HCT116 (cell line): ENCODE measurements around the gene CCDC40. TPM values are rescaled to one million over a fixed set of nuclear protein-coding genes. Genes with fewer than 3 reads are reported as not detected.

Experiments
- ATAC-seq: fragments of 200-7000 bp; cut with Tn5 transposase; 2 replicates; pipeline ENCODE4 v1.9.1; 2020; ENCODE audit warnings: mild to moderate bottlenecking, moderate library complexity
- BruUV-seq: library from RNA; stranded (reverse); fragments of 400-500 nt; replicated peaks from 2 replicates; lab custom pipeline; 2021; lab: Mats Ljungman, UMichigan
- CTCF ChIA-PET: fragments of 300-600 bp; sonication (Branson Sonifier 250); formaldehyde crosslinking; loops from one replicate; lab custom pipeline; 2021; ENCODE audit warnings: antibody characterized with exemption; lab: Charles Lee
- POLR2A ChIA-PET: fragments of 300-600, 350-600 bp; sonication (Branson Sonifier 250); formaldehyde crosslinking; loops from one replicate; lab custom pipeline; 2021; ENCODE audit warnings: antibody characterized with exemption; lab: Charles Lee
- RAD21 ChIA-PET, 2 experiments: fragments of 300-600 bp; sonication (Branson Sonifier 250); formaldehyde crosslinking; loops; one replicate each; lab custom pipeline; 2023; ENCODE audit warnings: low total read pairs in 2 of 2; ENCODE audit not compliant: uncharacterized antibody in 2 of 2, unreplicated experiment in 2 of 2, low non-redundant PET in 1 of 2; lab: Charles Lee
- DNase-seq: peaks from one replicate; pipeline ENCODE4 v3.0.0-alpha.2; 2010; ENCODE audit warnings: low read depth, low spot score
- H2AFZ ChIP-seq: fragments of 200-600 bp; shearing (Covaris generic), sonication (generic); 2 replicates; pipeline ENCODE4 v1.6.1; 2017; ENCODE audit warnings: low read depth, mixed run types, mixed read lengths, antibody characterized with exemption, low read length; ENCODE audit not compliant: poor library complexity, severe bottlenecking
- H3K27ac ChIP-seq: 2 replicates; pipeline ENCODE4 v1.5.1; 2012; ENCODE audit warnings: low read depth, low read length
- H3K27me3 ChIP-seq: fragments of 200-600 bp; sonication (generic); 2 replicates; pipeline ENCODE4 v1.6.1; 2016; ENCODE audit warnings: mixed run types, low read length, mixed read lengths; ENCODE audit not compliant: insufficient read depth
- H3K36me3 ChIP-seq, 2 experiments: fragments of 200-500 bp in 1 of 2; fragments of 200-600 bp in 1 of 2; sonication (Bioruptor generic) in 1 of 2; sonication (generic) in 1 of 2; 2 replicates each; pipeline versions ENCODE4 v1.5.1 to v1.6.1; 2014 to 2016; ENCODE audit warnings: low read length in 2 of 2, inconsistent platforms in 1 of 2, mixed read lengths in 1 of 2, mixed run types in 1 of 2; ENCODE audit not compliant: insufficient read depth in 2 of 2, control insufficient read depth in 1 of 2
- H3K4me1 ChIP-seq, 2 experiments: fragments of 200-600 bp in 1 of 2; sonication (generic) in 1 of 2; 2 replicates each; pipeline versions ENCODE4 v1.5.1 to v1.6.1; 2012 to 2017; ENCODE audit warnings: low read length in 2 of 2, inconsistent platforms in 1 of 2, mild to moderate bottlenecking in 1 of 2, mixed read lengths in 1 of 2, mixed run types in 1 of 2, moderate library complexity in 1 of 2; ENCODE audit not compliant: insufficient read depth in 2 of 2, control insufficient read depth in 1 of 2
- H3K4me2 ChIP-seq: fragments of 200-600 bp; sonication (generic); 2 replicates; pipeline ENCODE4 v1.6.1; 2017; ENCODE audit warnings: mixed run types, low read length, mixed read lengths
- H3K4me3 ChIP-seq, 2 experiments: fragments of 200-600 bp in 1 of 2; sonication (generic) in 1 of 2; replicated peaks in 1 of 2; 2 replicates each; pipeline ENCODE4 v1.5.1; 2011 to 2016; ENCODE audit warnings: low read length in 2 of 2, control low read depth in 1 of 2, low read depth in 1 of 2, mild to moderate bottlenecking in 1 of 2, mixed read lengths in 1 of 2, mixed run types in 1 of 2
- H3K79me2 ChIP-seq: fragments of 200-600 bp; sonication (generic); 2 replicates; pipeline ENCODE4 v1.6.1; 2017; ENCODE audit warnings: mild to moderate bottlenecking, mixed run types, low read length, moderate library complexity, mixed read lengths; ENCODE audit not compliant: insufficient read depth
- H3K9ac ChIP-seq: fragments of 200-600 bp; sonication (generic); 2 replicates; pipeline ENCODE4 v1.6.1; 2016; ENCODE audit warnings: low read length, mixed read lengths
- H3K9me2 ChIP-seq: fragments of 200-600 bp; sonication (generic), shearing (Covaris generic); 2 replicates; pipeline ENCODE4 v1.6.1; 2017; ENCODE audit warnings: mixed run types, mild to moderate bottlenecking, moderate library complexity; ENCODE audit not compliant: insufficient read depth
- H3K9me3 ChIP-seq, 2 experiments: fragments of 200-500 bp in 1 of 2; fragments of 200-600 bp in 1 of 2; sonication (Bioruptor generic) in 1 of 2; sonication (generic) in 1 of 2; 2 replicates each; pipeline ENCODE4 v1.6.1; 2014 to 2017; ENCODE audit warnings: low read length in 2 of 2, mixed read lengths in 2 of 2, inconsistent platforms in 1 of 2, low read depth in 1 of 2, mild to moderate bottlenecking in 1 of 2, mixed run types in 1 of 2, moderate library complexity in 1 of 2; ENCODE audit not compliant: control insufficient read depth in 1 of 2, insufficient read depth in 1 of 2
- H4K20me1 ChIP-seq: fragments of 200-600 bp; sonication (generic), shearing (Covaris generic); 2 replicates; pipeline ENCODE4 v1.6.1; 2017; ENCODE audit warnings: mixed run types, mild to moderate bottlenecking, moderate library complexity; ENCODE audit not compliant: insufficient read depth
- CTCF ChIP-seq, 3 experiments: fragments of 200-600 bp in 1 of 3; sonication (generic) in 1 of 3; IDR thresholded peaks in 2 of 3; conservative IDR thresholded peaks in 1 of 3; 2 replicates each; pipeline ENCODE4 v1.5.1; 2012 to 2017; ENCODE audit warnings: low read depth in 2 of 3, low read length in 2 of 3, antibody characterized with exemption in 1 of 3, borderline replicate concordance in 1 of 3, control low read depth in 1 of 3, mild to moderate bottlenecking in 1 of 3, mixed read lengths in 1 of 3, mixed run types in 1 of 3, moderate library complexity in 1 of 3; ENCODE audit not compliant: insufficient read depth in 1 of 3
- JUND ChIP-seq: IDR thresholded peaks from 2 replicates; pipeline ENCODE4 v1.6.1; 2012
- POLR2A ChIP-seq: IDR thresholded peaks from 2 replicates; pipeline ENCODE4 v1.7.0; 2011; ENCODE audit warnings: borderline replicate concordance; ENCODE audit not compliant: insufficient read depth, insufficient read length; ENCODE audit errors: extremely low read depth
- ZFX ChIP-seq: fragments of 450-650 bp; IDR thresholded peaks from 2 replicates; pipeline ENCODE4 v1.6.1; 2017
- intact Hi-C: fragments of 100-400 bp; cut with micrococcal nuclease; formaldehyde crosslinking; loops from 2 replicates; pipeline ENCODE4 v1.10.0; 2022
- total RNA-seq: library from RNA; stranded (reverse); gene quantifications from one replicate; pipeline ENCODE4 v1.2.1, GENCODE V29; 2021; ENCODE audit not compliant: unreplicated experiment

CCDC40 gene
- total RNA-seq, 1 experiment from 2014 or later, result 10.3 TPM

GRCh38 chr17:79997011-79997660 lies 39.3 kb upstream of the CCDC40 start:
- BruUV-seq, result no TSS peak
- POLR2A ChIA-PET, result no interaction called here

GRCh38 chr17:80000136-80000535 lies 36.3 kb upstream of the CCDC40 start:
- CTCF ChIA-PET, result interaction anchor here (1.2 kb wide), 1 partner anchor 8 kb away, joined by 3 read pairs; no protein-coding TSS in a partner anchor
- POLR2A ChIA-PET, result no interaction called here
- RAD21 ChIA-PET, result no interaction called here

More at GRCh38 chr17:79997011-79997660, 39.3 kb upstream of the CCDC40 start:
- Histone ChIP-seq H3K9me3 (no peaks in the 10 kb centered on the region), H3K79me2 (no peaks in the 10 kb centered on the region), H4K20me1 (no peaks in the 10 kb centered on the region), H3K9me2 (no peaks in the 10 kb centered on the region), H3K27me3 (no peaks in the 10 kb centered on the region), H3K4me1 (peaks cover 0 to under 1% of the 10 kb centered on the region in 2 experiments; a peak in 1 of 4 replicates), H3K27ac (no peak overlapping the region), H2AFZ (no peak overlapping the region), H3K4me2 (no peak overlapping the region), H3K36me3 (no peaks in the 10 kb centered on the region), H3K9ac (no peak overlapping the region), H3K4me3 (no peak overlapping the region)
- ChIA-PET RAD21 (no interaction called here), CTCF (interaction anchor here (0.9 to 2.9 kb wide), 4 partner anchors 9 to 189 kb away, joined by 3 to 16 read pairs (median 3); no protein-coding TSS in a partner anchor)
- DNase-seq, result no peak
- no peak for TF ChIP-seq POLR2A
- ATAC-seq, result peak; percentile 23; the same call in 1 of the 2 replicates
- intact Hi-C loops, result no loop called here

More at GRCh38 chr17:80000136-80000535, 36.3 kb upstream of the CCDC40 start:
- Histone ChIP-seq H3K9me3 (no peaks in the 10 kb centered on the region), H3K4me3 (no peak overlapping the region), H4K20me1 (no peaks in the 10 kb centered on the region), H3K36me3 (no peaks in the 10 kb centered on the region), H3K27me3 (no peaks in the 10 kb centered on the region), H3K9ac (no peak overlapping the region), H3K79me2 (no peaks in the 10 kb centered on the region), H3K4me1 (no peaks in the 10 kb centered on the region), H3K4me2 (no peak overlapping the region), H3K27ac (no peak overlapping the region), H2AFZ (no peak overlapping the region), H3K9me2 (no peaks in the 10 kb centered on the region)
- TF ChIP-seq ZFX (no peak), CTCF (IDR thresholded peaks at IDR 0.05 in 2 of 3, conservative IDR thresholded peaks at IDR 0.05 in 1 of 3; ENCODE audit: borderline replicate concordance in 1 of 3, insufficient read depth in 1 of 3, low read depth in 2 of 3, low read length in 2 of 3) (no peak), JUND (no peak)
- no TSS peak for BruUV-seq
- ATAC-seq (no peak), DNase-seq (no peak)
- intact Hi-C loops, result no loop called here
